Uterus (tissue), 4 donors: ENCODE measurements around the gene TMEM201. TPM values are rescaled to one million over a fixed set of nuclear protein-coding genes. Genes with fewer than 3 reads are reported as not detected.

Experiments
- DNase-seq, 2 donors: peaks; one replicate each; pipeline ENCODE4 v3.0.0-alpha.2; 2019 to 2020
- H3K27ac ChIP-seq, 2 donors: fragments of 200-600 bp; sonication (generic); 1 replicate in 1 of 2; 2 replicates in 1 of 2; pipeline ENCODE4 v1.5.1; 2016 to 2018
- H3K27me3 ChIP-seq, 2 donors: fragments of 200-600 bp; sonication (generic); one replicate each; pipeline ENCODE4 v1.5.1; 2018 to 2019; ENCODE audit warnings: control low read depth in 1 of 2
- H3K36me3 ChIP-seq, 2 donors: fragments of 200-600 bp; sonication (generic); one replicate each; pipeline ENCODE4 v1.5.1; 2019; ENCODE audit warnings: control low read depth in 1 of 2
- H3K4me1 ChIP-seq, 2 donors: fragments of 200-600 bp; sonication (generic); one replicate each; pipeline ENCODE4 v1.5.1; 2018 to 2019; ENCODE audit warnings: control low read depth in 1 of 2
- H3K4me3 ChIP-seq, 2 donors: fragments of 200-600 bp; sonication (generic); 1 replicate in 1 of 2; 2 replicates in 1 of 2; pipeline ENCODE4 v1.5.1; 2018 to 2019; ENCODE audit warnings: mild to moderate bottlenecking in 1 of 2
- H3K9me3 ChIP-seq, 2 donors: fragments of 200-600 bp; sonication (generic); one replicate each; pipeline ENCODE4 v1.5.1; 2019; ENCODE audit warnings: control low read depth in 1 of 2
- POLR2A ChIP-seq, 2 donors: fragments of 450-650 bp; IDR thresholded peaks; one replicate each; pipeline ENCODE4 v1.6.1; 2016; ENCODE audit warnings: antibody characterized with exemption in 2 of 2, mild to moderate bottlenecking in 1 of 2, moderate library complexity in 1 of 2
- intact Hi-C: fragments of 100-400 bp; cut with DNase I; formaldehyde crosslinking; loops from one replicate; pipeline ENCODE4 v1.15.1; 2023; ENCODE audit warnings: low total_unique reads
- total RNA-seq, 4 donors: library from RNA; depleted of rRNA in 3 of 4; stranded (reverse); fragments of >200 nt in 3 of 4; gene quantifications; one replicate each; pipeline versions ENCODE4 v1.1.0 to v1.2.4, GENCODE V29; 2014 to 2023
- TF ChIP-seq, protein P1 (sequence below), 4 experiments: fragments of 200-600 bp in 2 of 4; fragments of 450-650 bp in 2 of 4; sonication (generic) in 2 of 4; IDR thresholded peaks; one replicate each; pipeline ENCODE4 v1.5.1; 2016 to 2019; ENCODE audit warnings: antibody characterized with exemption in 4 of 4, mild to moderate bottlenecking in 2 of 4, moderate library complexity in 1 of 4
- donor health status: DM: yes; HTN: yes; CAD: no.

Gene TMEM201
- total RNA-seq, 4 donors from 2014 or later = 0.29 to 20.2 (median 4.0) TPM

- Histone ChIP-seq H3K27me3 (no peaks in the 10 kb centered on the region), H3K36me3 (no peaks in the 10 kb centered on the region), H3K9me3 (no peaks in the 10 kb centered on the region), H3K4me3 (no peak overlapping the region), H3K27ac (no peak overlapping the region), H3K4me1 (peaks cover 0 to 6% of the 10 kb centered on the region in 2 donors)
- no peak for DNase-seq
- intact Hi-C loops = no loop called here
- TF ChIP-seq POLR2A (IDR thresholded peaks at IDR 0.05) = no peak
- TF ChIP-seq, protein P1, sequence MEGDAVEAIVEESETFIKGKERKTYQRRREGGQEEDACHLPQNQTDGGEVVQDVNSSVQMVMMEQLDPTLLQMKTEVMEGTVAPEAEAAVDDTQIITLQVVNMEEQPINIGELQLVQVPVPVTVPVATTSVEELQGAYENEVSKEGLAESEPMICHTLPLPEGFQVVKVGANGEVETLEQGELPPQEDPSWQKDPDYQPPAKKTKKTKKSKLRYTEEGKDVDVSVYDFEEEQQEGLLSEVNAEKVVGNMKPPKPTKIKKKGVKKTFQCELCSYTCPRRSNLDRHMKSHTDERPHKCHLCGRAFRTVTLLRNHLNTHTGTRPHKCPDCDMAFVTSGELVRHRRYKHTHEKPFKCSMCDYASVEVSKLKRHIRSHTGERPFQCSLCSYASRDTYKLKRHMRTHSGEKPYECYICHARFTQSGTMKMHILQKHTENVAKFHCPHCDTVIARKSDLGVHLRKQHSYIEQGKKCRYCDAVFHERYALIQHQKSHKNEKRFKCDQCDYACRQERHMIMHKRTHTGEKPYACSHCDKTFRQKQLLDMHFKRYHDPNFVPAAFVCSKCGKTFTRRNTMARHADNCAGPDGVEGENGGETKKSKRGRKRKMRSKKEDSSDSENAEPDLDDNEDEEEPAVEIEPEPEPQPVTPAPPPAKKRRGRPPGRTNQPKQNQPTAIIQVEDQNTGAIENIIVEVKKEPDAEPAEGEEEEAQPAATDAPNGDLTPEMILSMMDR (IDR thresholded peaks at IDR 0.05) = no peak
These were observed 2.4 kb downstream of the TMEM201 start for GRCh38 chr1:9590945-9591668.

DNA sequence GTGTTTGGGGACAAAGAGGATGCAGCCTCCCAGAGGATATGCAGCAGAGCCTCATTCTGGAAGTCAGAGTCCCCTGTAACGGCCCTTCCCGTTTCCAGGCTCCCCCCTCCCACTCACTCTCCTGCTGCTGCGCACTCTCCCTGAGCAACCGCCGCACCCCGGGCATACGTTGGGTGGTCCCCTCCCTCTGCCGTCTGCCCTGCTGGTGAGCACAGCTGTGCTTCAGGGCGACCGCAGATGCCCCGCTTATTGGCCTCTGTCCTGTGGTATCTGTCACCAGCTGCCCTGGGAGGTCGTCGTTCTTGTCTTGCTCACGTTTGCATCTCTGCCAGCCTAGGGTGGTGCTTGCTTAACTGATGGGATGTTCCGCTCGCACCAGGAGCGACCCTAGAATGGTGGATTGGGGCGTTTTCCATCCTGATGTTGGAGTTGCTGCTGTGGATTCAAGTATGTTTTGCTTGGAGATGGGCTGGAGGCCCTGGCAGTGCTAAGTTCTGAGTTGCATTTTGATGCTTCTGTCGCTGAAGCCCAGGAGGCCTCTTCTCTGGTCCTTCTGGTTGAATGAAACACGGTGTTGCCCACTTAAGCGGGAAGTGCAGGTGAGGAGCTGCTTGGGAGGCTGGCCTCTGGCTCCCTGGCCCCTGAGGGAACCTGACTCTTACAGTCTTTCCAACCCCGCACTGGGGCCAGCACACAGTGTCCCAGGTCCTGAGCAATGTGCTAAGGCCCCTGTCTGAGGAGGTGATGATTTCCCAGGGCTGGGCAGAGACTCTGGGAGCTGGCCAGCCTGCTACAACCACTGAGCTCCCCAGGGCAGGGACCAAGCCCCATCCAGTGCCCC lies 3.2 kb downstream of the TMEM201 start:
- H3K9me3 ChIP-seq = no peaks in the 10 kb centered on the region
- TF ChIP-seq, protein P1 (IDR thresholded peaks at IDR 0.05) = no peak
- no peak for TF ChIP-seq POLR2A (IDR thresholded peaks at IDR 0.05)
- H3K4me3 ChIP-seq = no peak overlapping the region
- H3K36me3 ChIP-seq = no peaks in the 10 kb centered on the region
- peaks cover 0 to 6% of the 10 kb centered on the region in 2 donors for H3K4me1 ChIP-seq
- intact Hi-C loops = no loop called here
- DNase-seq = no peak
- no peaks in the 10 kb centered on the region for H3K27me3 ChIP-seq
- no peak overlapping the region for H3K27ac ChIP-seq

DNA sequence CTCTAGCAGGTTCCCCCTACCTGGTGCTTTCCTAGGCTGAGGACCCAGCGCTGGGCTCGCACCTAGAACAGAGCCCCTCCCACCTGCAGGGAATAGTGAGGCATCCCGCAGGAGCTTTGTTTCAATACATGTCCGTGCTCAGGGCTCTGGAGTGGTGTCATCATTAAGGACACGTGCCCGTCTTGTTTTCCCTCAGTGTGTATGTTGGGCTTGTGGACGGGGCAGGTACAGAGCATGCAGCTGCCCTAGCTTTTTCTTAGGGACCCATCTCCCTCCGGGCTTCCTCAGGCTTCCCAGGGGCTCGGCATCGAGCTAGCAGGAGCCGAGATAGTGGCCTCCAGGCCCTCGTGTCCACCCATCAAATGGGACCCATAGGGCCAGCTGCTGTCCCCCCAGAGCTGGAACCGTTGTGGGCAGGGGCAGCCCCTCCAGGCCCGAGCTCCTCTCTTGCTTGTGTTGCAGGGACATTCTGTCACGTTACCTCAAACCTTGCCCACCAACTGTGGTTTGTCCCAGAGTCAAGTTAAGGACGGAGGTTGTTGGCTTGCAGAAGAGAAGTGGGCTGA lies 3.9 kb downstream of the TMEM201 start:
- no peak overlapping the region for H3K4me3 ChIP-seq
- H3K36me3 ChIP-seq = no peaks in the 10 kb centered on the region
- DNase-seq = no peak
- intact Hi-C loops = no loop called here
- no peak for TF ChIP-seq POLR2A (IDR thresholded peaks at IDR 0.05)
- TF ChIP-seq, protein P1 (IDR thresholded peaks at IDR 0.05) = no peak
- H3K4me1 ChIP-seq = peaks cover 0 to 6% of the 10 kb centered on the region in 2 donors
- no peaks in the 10 kb centered on the region for H3K27me3 ChIP-seq
- H3K9me3 ChIP-seq = no peaks in the 10 kb centered on the region
- no peak overlapping the region for H3K27ac ChIP-seq

GRCh38 chr1:9593147-9593491 lies 4.4 kb downstream of the TMEM201 start:
- Histone ChIP-seq H3K4me3 (no peak overlapping the region), H3K36me3 (no peaks in the 10 kb centered on the region), H3K27me3 (no peaks in the 10 kb centered on the region), H3K27ac (peak overlapping the region in 1 of 2 donors; percentile 18), H3K9me3 (no peaks in the 10 kb centered on the region), H3K4me1 (peaks cover 0 to 6% of the 10 kb centered on the region in 2 donors)
- no peak for DNase-seq
- intact Hi-C loops = no loop called here
- TF ChIP-seq POLR2A (IDR thresholded peaks at IDR 0.05) = no peak
- TF ChIP-seq, protein P1 (IDR thresholded peaks at IDR 0.05) = no peak
